ENCODE measurements around the gene ALDH1L1. TPM values are rescaled to one million over a fixed set of nuclear protein-coding genes. Genes with fewer than 3 reads are reported as not detected.

Gene ALDH1L1
- total RNA-seq, 4 donors from 2014 or later, result 19.2 to 39.9 (median 25.9) TPM

DNA sequence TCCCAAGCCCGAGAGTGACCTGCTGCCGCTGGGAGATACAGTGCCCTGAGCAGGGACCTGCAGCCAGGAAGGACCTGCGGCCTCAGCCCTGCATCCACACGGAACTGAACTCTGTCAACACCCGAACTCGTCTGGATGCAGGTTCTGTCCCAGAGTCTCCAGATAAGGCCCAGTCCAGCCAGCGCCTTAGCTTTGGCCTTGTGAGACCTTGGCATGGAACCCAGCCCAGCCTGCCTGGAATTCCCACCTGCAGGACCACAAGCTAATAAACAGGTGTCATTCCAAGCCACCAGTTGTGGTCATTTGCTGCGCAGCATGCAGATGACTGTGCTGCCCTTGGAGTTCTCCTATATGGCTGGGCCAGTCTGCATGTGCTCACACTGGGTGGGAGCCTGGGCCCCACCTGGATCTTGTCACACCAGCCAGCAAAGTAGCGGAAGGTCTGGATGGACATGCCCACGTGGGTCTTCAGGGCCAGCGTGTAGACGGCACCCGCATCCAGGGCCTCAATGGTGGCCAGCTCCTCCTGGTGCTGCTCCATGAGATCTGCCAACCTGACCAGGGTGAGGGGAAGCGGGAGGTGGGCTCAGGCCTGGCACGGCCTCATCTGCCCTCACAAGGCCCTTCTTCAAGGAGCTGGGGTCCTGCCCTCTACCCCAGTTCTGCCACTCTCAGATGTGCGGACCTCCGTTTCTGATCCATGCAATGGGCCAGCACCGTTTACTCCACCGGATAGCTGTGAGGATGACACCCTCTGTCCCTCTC, 49.2 kb downstream of the ALDH1L1 start:
- peak; percentile 74 for DNase-seq (ENCODE audit: extremely low spot score)
- intact Hi-C loops (cut with DNase I), result loop anchor here (5.0 kb wide), 1 partner anchor 81 kb away; no protein-coding TSS in a partner anchor
- Histone ChIP-seq H3K4me3 (no peak overlapping the region), H3K9me3 (no peaks in the 10 kb centered on the region), H3K36me3 (peaks cover 0 to 12% (median 0%) of the 10 kb centered on the region in 4 donors), H3K27ac (replicated peaks in 1 of 4) (no peak overlapping the region), H3K4me1 (peaks cover 0 to 8% (median 7%) of the 10 kb centered on the region in 4 donors), H3K27me3 (no peaks in the 10 kb centered on the region)
- TF ChIP-seq CTCF (IDR thresholded peaks at IDR 0.05) (no peak), EP300 (IDR thresholded peaks at IDR 0.05) (no peak)
- 89% methylated on average over 9 of the region's 19 CpGs for WGBS

- TF ChIP-seq EP300 (IDR thresholded peaks at IDR 0.05) (no peak), POLR2A (IDR thresholded peaks at IDR 0.05; ENCODE audit: low read depth) (no peak), CTCF (IDR thresholded peaks at IDR 0.05) (no peak), POLR2AphosphoS5 (IDR thresholded peaks at IDR 0.05) (no peak)
- peak; percentile 91 for DNase-seq (ENCODE audit: extremely low spot score)
- WGBS, result 76% methylated on average over 7 of the region's 15 CpGs
- Histone ChIP-seq H3K27me3 (no peaks in the 10 kb centered on the region), H3K4me1 (peaks cover 0 to 8% (median 7%) of the 10 kb centered on the region in 4 donors), H3K9me3 (no peaks in the 10 kb centered on the region), H3K36me3 (peaks cover 0 to 6% (median 0%) of the 10 kb centered on the region in 4 donors), H3K27ac (replicated peaks in 1 of 4) (no peak overlapping the region), H3K4me3 (no peak overlapping the region)
- intact Hi-C loops (cut with DNase I), result loop anchor here (5.0 kb wide), 1 partner anchor 82 kb away; no protein-coding TSS in a partner anchor
These were observed 50.1 kb downstream of the ALDH1L1 start for GRCh38 chr3:126130081-126130855.

- Histone ChIP-seq H3K9me3 (no peaks in the 10 kb centered on the region), H3K36me3 (peaks cover 0 to 8% (median 0%) of the 10 kb centered on the region in 4 donors), H3K27ac (replicated peaks in 1 of 4) (no peak overlapping the region), H3K4me1 (peaks cover 0 to 6% (median 5%) of the 10 kb centered on the region in 4 donors), H3K4me3 (no peak overlapping the region), H3K27me3 (no peaks in the 10 kb centered on the region)
- peak; percentile 86 for DNase-seq (ENCODE audit: extremely low spot score)
- intact Hi-C loops (cut with DNase I), result no loop called here
- TF ChIP-seq EP300 (IDR thresholded peaks at IDR 0.05) (no peak), POLR2A (IDR thresholded peaks at IDR 0.05; ENCODE audit: low read depth) (no peak), CTCF (IDR thresholded peaks at IDR 0.05) (no peak), POLR2AphosphoS5 (IDR thresholded peaks at IDR 0.05) (no peak)
- 74% methylated on average over 9 of the region's 16 CpGs for WGBS
These were observed 50.9 kb downstream of the ALDH1L1 start for GRCh38 chr3:126129398-126129891.

DNA sequence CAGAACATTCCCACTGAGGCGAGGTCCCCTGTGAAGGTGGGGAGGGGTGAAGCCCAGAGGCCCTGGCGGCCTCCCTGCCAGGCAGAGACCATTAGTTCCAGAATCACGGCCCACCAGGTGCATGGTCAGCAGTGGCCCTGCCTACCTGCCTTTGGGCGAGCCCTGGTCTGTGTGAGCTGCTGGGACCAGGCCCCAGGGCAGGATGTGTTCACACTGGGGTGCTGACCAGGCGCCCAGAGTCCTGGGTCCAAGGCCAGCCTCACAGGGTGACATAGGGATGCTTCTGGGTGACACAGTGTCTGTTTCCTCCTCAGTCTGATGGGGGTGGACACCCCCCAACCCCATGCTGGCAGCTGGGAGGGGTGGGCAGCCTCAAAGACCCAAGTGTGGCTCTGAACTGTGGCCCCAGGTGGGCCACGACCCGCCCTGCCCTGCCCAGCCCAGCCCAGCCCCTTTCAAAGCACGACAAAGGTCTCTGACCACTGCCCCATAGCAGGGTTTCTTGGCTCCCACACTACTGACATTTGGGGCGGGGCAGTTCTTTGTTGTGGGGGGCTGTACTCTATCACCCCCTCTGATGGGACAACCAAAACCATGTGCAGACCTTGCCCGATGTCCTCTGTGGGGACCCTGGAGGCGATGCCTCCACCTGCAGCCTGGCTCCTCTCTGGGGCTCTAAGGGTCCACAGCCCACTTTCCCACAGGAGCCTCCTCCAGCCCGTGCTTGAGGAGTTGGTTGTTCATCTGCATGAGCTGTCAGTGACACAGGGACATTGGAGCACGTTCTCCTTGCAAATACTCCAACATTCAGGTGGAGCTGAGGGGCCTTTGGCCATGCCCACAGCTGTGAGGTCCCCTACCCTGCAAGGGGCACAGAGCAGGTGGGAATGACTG, 51.6 kb downstream of the ALDH1L1 start:
- peaks cover 0 to 3% (median 0%) of the 10 kb centered on the region in 4 donors for H3K4me1 ChIP-seq
- H3K9me3 ChIP-seq, result no peaks in the 10 kb centered on the region
- TF ChIP-seq EP300 (IDR thresholded peaks at IDR 0.05) (no peak), POLR2A (IDR thresholded peaks at IDR 0.05; ENCODE audit: low read depth) (no peak), POLR2AphosphoS5 (IDR thresholded peaks at IDR 0.05) (no peak), CTCF (IDR thresholded peaks at IDR 0.05) (no peak)
- WGBS, result 83% methylated on average over 8 of the region's 13 CpGs
- H3K27ac ChIP-seq (replicated peaks in 1 of 4), result no peak overlapping the region
- peaks cover 0 to 12% (median 0%) of the 10 kb centered on the region in 4 donors for H3K36me3 ChIP-seq
- peak; percentile 39 for DNase-seq (ENCODE audit: extremely low spot score)
- intact Hi-C loops (cut with DNase I), result no loop called here
- no peaks in the 10 kb centered on the region for H3K27me3 ChIP-seq
- H3K4me3 ChIP-seq, result no peak overlapping the region
